RPMI8226 (cell line): ENCODE measurements around the gene SAMD4B.
"Not testable (repeated sequence)": the region's sequence is repeated elsewhere in the genome, so short reads cannot be mapped to it uniquely, and the experiment has no call there.

Source experiments
- DNase-seq: peaks from one replicate; pipeline ENCODE4 v3.0.0-alpha.2; 2015

SAMD4B gene

GRCh38 chr19:39341719-39342604 is at the start of gene SAMD4B:
SAMD4B (plus strand) TSS chr19:39342421; CDS start chr19:39356894, 14,473 bp downstream.
- peak; percentile 97 for DNase-seq

- no peak for DNase-seq
Measured at GRCh38 chr19:39293394-39293793, 48.8 kb upstream of the SAMD4B start.

GRCh38 chr19:39296055-39296645 is 46.1 kb upstream of the SAMD4B start, which contains the start of gene IFNL1:
IFNL1 (plus strand) TSS chr19:39296407; CDS start chr19:39296422, 15 bp downstream.
- DNase-seq: peak; percentile 25

GRCh38 chr19:39296906-39297305 is 45.3 kb upstream of the SAMD4B start:
- no peak for DNase-seq

GRCh38 chr19:39297931-39298634 is 44.1 kb upstream of the SAMD4B start:
- no peak for DNase-seq

- no peak for DNase-seq
Measured at GRCh38 chr19:39299404-39299803, 42.8 kb upstream of the SAMD4B start.

- DNase-seq: no peak
Measured at GRCh38 chr19:39299832-39300231, 42.4 kb upstream of the SAMD4B start.

GRCh38 chr19:39301021-39301420 is 41.2 kb upstream of the SAMD4B start:
- no peak for DNase-seq

GRCh38 chr19:39301562-39301961 is 40.7 kb upstream of the SAMD4B start:
- DNase-seq: no peak

GRCh38 chr19:39303373-39304184 is 38.6 kb upstream of the SAMD4B start:
- DNase-seq: no peak

GRCh38 chr19:39304185-39304513 is 38.1 kb upstream of the SAMD4B start:
- no peak for DNase-seq

GRCh38 chr19:39304701-39305571 is 37.3 kb upstream of the SAMD4B start:
- DNase-seq: no peak

GRCh38 chr19:39306075-39306474 is 36.1 kb upstream of the SAMD4B start:
- no peak for DNase-seq

- no peak for DNase-seq
Measured at GRCh38 chr19:39307046-39307821, 35.0 kb upstream of the SAMD4B start.

GRCh38 chr19:39307822-39308530 is 34.2 kb upstream of the SAMD4B start:
- no peak for DNase-seq

- no peak for DNase-seq
Measured at GRCh38 chr19:39308531-39309304, 33.5 kb upstream of the SAMD4B start.

GRCh38 chr19:39309305-39309670 is 32.9 kb upstream of the SAMD4B start:
- not testable (repeated sequence) for DNase-seq

- DNase-seq: no peak
Measured at GRCh38 chr19:39310558-39311311, 31.5 kb upstream of the SAMD4B start.
